Measurements from ENCODE around the gene SERINC3.

GRCh38 chr20:44464514-44464913, 57.4 kb downstream of the SERINC3 start:
- TF ChIP-seq CTCF (IDR thresholded peaks at IDR 0.05) (no peak), POLR2A (IDR thresholded peaks at IDR 0.05) (no peak)
